GM12892 (cell line): ENCODE results near the gene NCLN.

ENCODE experiments used
- POLR2A ChIP-seq: IDR thresholded peaks from 2 replicates; pipeline ENCODE4 v1.6.1; 2011; ENCODE audit warnings: low read depth, low read length, control low read depth
- POLR2AphosphoS5 ChIP-seq: IDR thresholded peaks from 2 replicates; pipeline ENCODE4 v1.6.1; 2011; ENCODE audit warnings: low read depth, low read length, control low read depth
- TAF1 ChIP-seq: IDR thresholded peaks from 2 replicates; pipeline ENCODE4 v1.6.1; 2011; ENCODE audit warnings: low read depth, mild to moderate bottlenecking, control low read depth, low read length, borderline replicate concordance

DNA sequence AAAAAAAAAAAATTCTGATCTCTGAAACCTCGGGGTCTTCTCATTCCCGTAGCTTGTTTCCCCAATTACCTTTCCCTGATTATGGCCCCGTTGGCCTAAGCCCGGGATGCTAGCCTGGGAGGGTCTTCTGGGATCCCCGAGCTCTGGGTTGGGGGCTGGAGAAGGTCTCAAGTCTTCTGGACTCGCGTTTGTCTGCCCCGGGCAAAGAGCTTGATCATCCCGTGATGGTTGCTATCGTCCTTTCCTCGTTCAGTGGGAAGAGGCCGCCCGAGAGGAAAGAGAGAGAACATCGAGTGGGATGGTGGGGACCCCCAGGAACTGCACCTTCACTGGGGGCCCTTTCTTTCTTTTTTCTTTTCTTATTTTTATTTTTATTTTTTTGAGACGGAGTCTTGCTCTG, 47.5 kb upstream of the NCLN start:
- TF ChIP-seq POLR2AphosphoS5 (no peak), POLR2A (no peak), TAF1 (no peak)
